SW480 (cell line): ENCODE measurements around the gene APCDD1.

ENCODE experiments used
- DNase-seq: peaks from one replicate; pipeline ENCODE4 v3.0.0-alpha.2; 2016; ENCODE audit warnings: low spot score

APCDD1 gene

GRCh38 chr18:10462597-10462996 lies 8.2 kb downstream of the APCDD1 start:
- no peak for DNase-seq

GRCh38 chr18:10463096-10463495 lies 8.7 kb downstream of the APCDD1 start:
- no peak for DNase-seq

GRCh38 chr18:10463741-10464140 lies 9.3 kb downstream of the APCDD1 start:
- no peak for DNase-seq

- peak; percentile 70 for DNase-seq
Observed at GRCh38 chr18:10464161-10464648, 9.8 kb downstream of the APCDD1 start.

- DNase-seq, result no peak
Observed at GRCh38 chr18:10465174-10465939, 10.9 kb downstream of the APCDD1 start.

- DNase-seq, result no peak
Observed at GRCh38 chr18:10470429-10470828, 16.0 kb downstream of the APCDD1 start.

GRCh38 chr18:10471574-10471973 lies 17.1 kb downstream of the APCDD1 start:
- DNase-seq, result no peak

- DNase-seq, result no peak
Observed at GRCh38 chr18:10473132-10473531, 18.7 kb downstream of the APCDD1 start.

GRCh38 chr18:10474309-10474708 lies 19.9 kb downstream of the APCDD1 start:
- DNase-seq, result no peak

GRCh38 chr18:10475276-10475653 lies 20.8 kb downstream of the APCDD1 start:
- DNase-seq, result no peak

- no peak for DNase-seq
Observed at GRCh38 chr18:10475654-10476291, 21.3 kb downstream of the APCDD1 start.

- no peak for DNase-seq
Observed at GRCh38 chr18:10476338-10476791, 21.9 kb downstream of the APCDD1 start.

- no peak for DNase-seq
Observed at GRCh38 chr18:10477121-10477862, 22.9 kb downstream of the APCDD1 start.

GRCh38 chr18:10477863-10478260 lies 23.4 kb downstream of the APCDD1 start:
- DNase-seq, result no peak

- DNase-seq, result no peak
Observed at GRCh38 chr18:10481831-10482230, 27.4 kb downstream of the APCDD1 start.

- DNase-seq, result no peak
Observed at GRCh38 chr18:10482363-10482984, 28.0 kb downstream of the APCDD1 start.

GRCh38 chr18:10482985-10483949 lies 28.8 kb downstream of the APCDD1 start:
- DNase-seq, result no peak

GRCh38 chr18:10485475-10485874 lies 31.0 kb downstream of the APCDD1 start:
- no peak for DNase-seq

GRCh38 chr18:10486362-10486761 lies 31.9 kb downstream of the APCDD1 start:
- no peak for DNase-seq

- no peak for DNase-seq
Observed at GRCh38 chr18:10487154-10487553, 32.7 kb downstream of the APCDD1 start.

- no peak for DNase-seq
Observed at GRCh38 chr18:10488017-10488416, 33.6 kb downstream of the APCDD1 start.
